ENCODE results near the gene PLXDC1.
A peak's percentile ranks its signal among the peaks of the same experiment; 100 is the strongest.

- TF ChIP-seq CTCF (conservative IDR thresholded peaks at IDR 0.05; ENCODE audit: low read depth, low read length): peak; percentile 71
- TF ChIP-seq EZH2 (IDR thresholded peaks at IDR 0.05; ENCODE audit: borderline replicate concordance, low read depth, low read length, poor library complexity, severe bottlenecking): no peak
Measured at GRCh38 chr17:39164675-39165143, 13.3 kb upstream of the PLXDC1 start.

All from A673 (cell line).